GM12874 (cell line): Measurements from ENCODE around the gene ATP8B1.

ENCODE experiments used
- TF ChIP-seq, protein P1 (sequence below): IDR thresholded peaks from 2 replicates; pipeline ENCODE4 v1.5.1; 2011; ENCODE audit warnings: low read depth, mild to moderate bottlenecking, control low read depth, low read length, moderate library complexity; ENCODE audit not compliant: insufficient read depth

The ATP8B1 gene

DNA sequence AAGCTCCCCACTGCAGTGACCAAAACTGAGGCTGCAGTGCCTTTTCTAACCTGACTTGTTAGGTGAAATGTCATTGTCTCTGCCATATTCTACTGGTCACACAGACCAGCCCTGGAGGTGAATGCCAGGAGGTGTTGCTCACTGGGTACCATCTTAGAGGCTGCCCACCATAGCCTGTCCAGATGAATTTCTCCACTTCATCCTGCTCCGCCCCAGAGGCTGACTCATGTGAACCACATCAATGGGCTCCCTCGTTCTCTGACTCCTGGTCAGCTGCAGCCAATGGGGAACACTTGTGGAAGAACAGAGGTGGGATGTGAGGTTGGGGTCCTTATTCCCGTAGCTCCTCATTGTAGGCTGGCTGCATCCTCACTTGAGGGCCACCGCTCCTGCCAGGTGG, 178.1 kb downstream of the ATP8B1 start:
- TF ChIP-seq, protein P1, sequence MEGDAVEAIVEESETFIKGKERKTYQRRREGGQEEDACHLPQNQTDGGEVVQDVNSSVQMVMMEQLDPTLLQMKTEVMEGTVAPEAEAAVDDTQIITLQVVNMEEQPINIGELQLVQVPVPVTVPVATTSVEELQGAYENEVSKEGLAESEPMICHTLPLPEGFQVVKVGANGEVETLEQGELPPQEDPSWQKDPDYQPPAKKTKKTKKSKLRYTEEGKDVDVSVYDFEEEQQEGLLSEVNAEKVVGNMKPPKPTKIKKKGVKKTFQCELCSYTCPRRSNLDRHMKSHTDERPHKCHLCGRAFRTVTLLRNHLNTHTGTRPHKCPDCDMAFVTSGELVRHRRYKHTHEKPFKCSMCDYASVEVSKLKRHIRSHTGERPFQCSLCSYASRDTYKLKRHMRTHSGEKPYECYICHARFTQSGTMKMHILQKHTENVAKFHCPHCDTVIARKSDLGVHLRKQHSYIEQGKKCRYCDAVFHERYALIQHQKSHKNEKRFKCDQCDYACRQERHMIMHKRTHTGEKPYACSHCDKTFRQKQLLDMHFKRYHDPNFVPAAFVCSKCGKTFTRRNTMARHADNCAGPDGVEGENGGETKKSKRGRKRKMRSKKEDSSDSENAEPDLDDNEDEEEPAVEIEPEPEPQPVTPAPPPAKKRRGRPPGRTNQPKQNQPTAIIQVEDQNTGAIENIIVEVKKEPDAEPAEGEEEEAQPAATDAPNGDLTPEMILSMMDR, result no peak

DNA sequence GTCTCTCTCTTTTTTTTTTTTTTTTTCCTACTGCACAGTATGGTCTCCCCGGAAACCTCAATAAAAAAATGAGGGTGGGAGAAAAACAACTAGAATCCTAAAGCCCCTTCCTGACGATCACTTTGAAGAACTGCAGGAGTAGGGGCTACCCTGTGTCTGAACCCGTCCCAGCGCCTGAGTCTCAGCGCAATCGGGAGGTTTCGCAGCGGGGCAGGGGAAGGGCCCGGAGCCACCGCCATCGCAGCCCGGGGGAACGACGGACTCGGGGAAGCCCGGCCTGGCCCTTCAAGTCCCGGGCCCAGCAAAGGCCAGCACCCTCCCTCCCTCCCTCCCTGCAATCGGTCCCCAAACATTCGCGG, 181.9 kb downstream of the ATP8B1 start:
- TF ChIP-seq, protein P1, result no peak

- TF ChIP-seq, protein P1, result no peak
These were observed 183.2 kb downstream of the ATP8B1 start for GRCh38 chr18:57619876-57620275.

- TF ChIP-seq, protein P1, result no peak
These were observed 184.2 kb downstream of the ATP8B1 start for GRCh38 chr18:57618910-57619309.

DNA sequence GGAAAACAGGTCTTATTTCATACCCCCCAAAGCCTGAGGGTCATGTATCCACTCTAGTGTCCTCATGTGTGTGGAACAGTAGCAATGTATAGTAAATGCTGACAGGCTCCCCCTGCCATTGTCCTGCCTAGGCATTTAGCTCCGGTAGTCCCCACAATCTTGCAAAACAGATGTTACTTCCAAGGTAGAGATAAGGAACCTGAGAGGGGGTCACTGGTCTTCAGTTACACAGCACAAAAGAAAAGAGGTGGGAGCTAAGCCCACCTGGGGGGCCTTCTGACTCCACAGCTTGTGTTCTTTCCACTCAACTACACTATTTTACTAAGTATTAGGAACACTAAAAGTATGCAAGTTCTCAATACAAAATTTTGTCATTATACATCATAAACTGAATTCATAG, 199.2 kb downstream of the ATP8B1 start:
- TF ChIP-seq, protein P1, result no peak
